Liver (tissue), 3 donors: ENCODE results near the gene PPP2R2D.

Source experiments
- EGR1 ChIP-seq, 2 donors: IDR thresholded peaks; 2 replicates each; pipeline ENCODE4 v1.6.1; 2016 to 2018; ENCODE audit warnings: antibody characterized with exemption in 2 of 2, low read depth in 2 of 2
- FOXA1 ChIP-seq: IDR thresholded peaks from 2 replicates; pipeline ENCODE4 v1.6.1; 2016; ENCODE audit warnings: antibody characterized with exemption
- GABPA ChIP-seq, 2 donors: IDR thresholded peaks in 1 of 2; conservative IDR thresholded peaks in 1 of 2; 2 replicates each; pipeline ENCODE4 v1.6.1; 2016; ENCODE audit warnings: antibody characterized with exemption in 2 of 2, mild to moderate bottlenecking in 1 of 2, moderate library complexity in 1 of 2
- HNF4A ChIP-seq, 2 donors: conservative IDR thresholded peaks; 2 replicates each; pipeline ENCODE4 v1.6.1; 2016; ENCODE audit warnings: antibody characterized with exemption in 2 of 2, mild to moderate bottlenecking in 2 of 2
- JUND ChIP-seq, 2 donors: IDR thresholded peaks; 2 replicates each; pipeline ENCODE4 v1.6.1; 2016; ENCODE audit warnings: antibody characterized with exemption in 2 of 2
- NR2F2 ChIP-seq: IDR thresholded peaks from 2 replicates; pipeline ENCODE4 v1.6.1; 2016; ENCODE audit warnings: antibody characterized with exemption
- RAD21 ChIP-seq, 2 donors: IDR thresholded peaks; 2 replicates each; pipeline ENCODE4 v1.6.1; 2016; ENCODE audit warnings: antibody characterized with exemption in 2 of 2, mild to moderate bottlenecking in 2 of 2
- SP1 ChIP-seq: IDR thresholded peaks from 2 replicates; pipeline ENCODE4 v1.6.1; 2018; ENCODE audit warnings: antibody characterized with exemption, mild to moderate bottlenecking
- TAF1 ChIP-seq: conservative IDR thresholded peaks from 2 replicates; pipeline ENCODE4 v1.6.1; 2016; ENCODE audit warnings: antibody characterized with exemption, mild to moderate bottlenecking
- YY1 ChIP-seq: IDR thresholded peaks from 2 replicates; pipeline ENCODE4 v1.6.1; 2016; ENCODE audit warnings: antibody characterized with exemption, mild to moderate bottlenecking
- TF ChIP-seq, protein P1 (sequence below): fragments of 150-350 bp; IDR thresholded peaks from 2 replicates; pipeline ENCODE4 v1.5.1; 2017; ENCODE audit warnings: improper control_type of control experiment, low read depth, low read length; ENCODE audit not compliant: missing input control
- TF ChIP-seq, protein P2 (sequence below): IDR thresholded peaks from 2 replicates; pipeline ENCODE4 v1.6.1; 2016; ENCODE audit warnings: antibody characterized with exemption
- TF ChIP-seq, protein P3 (sequence below): IDR thresholded peaks from 2 replicates; pipeline ENCODE4 v1.6.1; 2016; ENCODE audit warnings: antibody characterized with exemption
- TF ChIP-seq, protein P4 (sequence below): IDR thresholded peaks from 2 replicates; pipeline ENCODE4 v1.6.1; 2016; ENCODE audit warnings: antibody characterized with exemption, mild to moderate bottlenecking
- donor health status: healthy.
- donor health status: healthy.

DNA sequence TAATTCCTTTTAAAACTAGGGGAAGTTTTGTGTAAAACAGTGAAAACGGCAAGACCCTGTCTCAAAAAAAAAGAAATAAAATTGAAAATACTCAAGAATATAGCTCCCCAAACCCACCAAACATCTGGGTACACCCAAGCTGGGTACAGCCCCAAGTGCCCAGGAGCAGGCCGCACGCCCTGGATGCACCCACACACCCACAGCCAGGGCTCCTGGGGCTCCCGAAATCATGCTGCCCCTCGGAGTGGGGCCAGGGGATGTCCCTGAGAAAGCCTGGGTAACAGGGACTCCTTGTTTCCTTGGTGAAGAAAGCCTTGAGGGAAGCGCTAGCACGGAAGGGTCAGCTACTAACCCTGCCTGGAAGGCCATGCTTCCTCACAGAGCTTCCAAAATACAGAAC, 70.8 kb downstream of the PPP2R2D start:
- TF ChIP-seq, protein P1, sequence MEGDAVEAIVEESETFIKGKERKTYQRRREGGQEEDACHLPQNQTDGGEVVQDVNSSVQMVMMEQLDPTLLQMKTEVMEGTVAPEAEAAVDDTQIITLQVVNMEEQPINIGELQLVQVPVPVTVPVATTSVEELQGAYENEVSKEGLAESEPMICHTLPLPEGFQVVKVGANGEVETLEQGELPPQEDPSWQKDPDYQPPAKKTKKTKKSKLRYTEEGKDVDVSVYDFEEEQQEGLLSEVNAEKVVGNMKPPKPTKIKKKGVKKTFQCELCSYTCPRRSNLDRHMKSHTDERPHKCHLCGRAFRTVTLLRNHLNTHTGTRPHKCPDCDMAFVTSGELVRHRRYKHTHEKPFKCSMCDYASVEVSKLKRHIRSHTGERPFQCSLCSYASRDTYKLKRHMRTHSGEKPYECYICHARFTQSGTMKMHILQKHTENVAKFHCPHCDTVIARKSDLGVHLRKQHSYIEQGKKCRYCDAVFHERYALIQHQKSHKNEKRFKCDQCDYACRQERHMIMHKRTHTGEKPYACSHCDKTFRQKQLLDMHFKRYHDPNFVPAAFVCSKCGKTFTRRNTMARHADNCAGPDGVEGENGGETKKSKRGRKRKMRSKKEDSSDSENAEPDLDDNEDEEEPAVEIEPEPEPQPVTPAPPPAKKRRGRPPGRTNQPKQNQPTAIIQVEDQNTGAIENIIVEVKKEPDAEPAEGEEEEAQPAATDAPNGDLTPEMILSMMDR, result no peak
- no peak for TF ChIP-seq RAD21 (IDR thresholded peaks at IDR 0.05)
- TF ChIP-seq, protein P2, sequence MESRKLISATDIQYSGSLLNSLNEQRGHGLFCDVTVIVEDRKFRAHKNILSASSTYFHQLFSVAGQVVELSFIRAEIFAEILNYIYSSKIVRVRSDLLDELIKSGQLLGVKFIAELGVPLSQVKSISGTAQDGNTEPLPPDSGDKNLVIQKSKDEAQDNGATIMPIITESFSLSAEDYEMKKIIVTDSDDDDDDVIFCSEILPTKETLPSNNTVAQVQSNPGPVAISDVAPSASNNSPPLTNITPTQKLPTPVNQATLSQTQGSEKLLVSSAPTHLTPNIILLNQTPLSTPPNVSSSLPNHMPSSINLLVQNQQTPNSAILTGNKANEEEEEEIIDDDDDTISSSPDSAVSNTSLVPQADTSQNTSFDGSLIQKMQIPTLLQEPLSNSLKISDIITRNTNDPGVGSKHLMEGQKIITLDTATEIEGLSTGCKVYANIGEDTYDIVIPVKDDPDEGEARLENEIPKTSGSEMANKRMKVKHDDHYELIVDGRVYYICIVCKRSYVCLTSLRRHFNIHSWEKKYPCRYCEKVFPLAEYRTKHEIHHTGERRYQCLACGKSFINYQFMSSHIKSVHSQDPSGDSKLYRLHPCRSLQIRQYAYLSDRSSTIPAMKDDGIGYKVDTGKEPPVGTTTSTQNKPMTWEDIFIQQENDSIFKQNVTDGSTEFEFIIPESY, result no peak
- no peak for TF ChIP-seq YY1
- TF ChIP-seq, protein P3, sequence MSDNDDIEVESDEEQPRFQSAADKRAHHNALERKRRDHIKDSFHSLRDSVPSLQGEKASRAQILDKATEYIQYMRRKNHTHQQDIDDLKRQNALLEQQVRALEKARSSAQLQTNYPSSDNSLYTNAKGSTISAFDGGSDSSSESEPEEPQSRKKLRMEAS, result no peak
- TF ChIP-seq GABPA (IDR thresholded peaks at IDR 0.05 in 1 of 2, conservative IDR thresholded peaks at IDR 0.05 in 1 of 2), result no peak
- TF ChIP-seq, protein P4, sequence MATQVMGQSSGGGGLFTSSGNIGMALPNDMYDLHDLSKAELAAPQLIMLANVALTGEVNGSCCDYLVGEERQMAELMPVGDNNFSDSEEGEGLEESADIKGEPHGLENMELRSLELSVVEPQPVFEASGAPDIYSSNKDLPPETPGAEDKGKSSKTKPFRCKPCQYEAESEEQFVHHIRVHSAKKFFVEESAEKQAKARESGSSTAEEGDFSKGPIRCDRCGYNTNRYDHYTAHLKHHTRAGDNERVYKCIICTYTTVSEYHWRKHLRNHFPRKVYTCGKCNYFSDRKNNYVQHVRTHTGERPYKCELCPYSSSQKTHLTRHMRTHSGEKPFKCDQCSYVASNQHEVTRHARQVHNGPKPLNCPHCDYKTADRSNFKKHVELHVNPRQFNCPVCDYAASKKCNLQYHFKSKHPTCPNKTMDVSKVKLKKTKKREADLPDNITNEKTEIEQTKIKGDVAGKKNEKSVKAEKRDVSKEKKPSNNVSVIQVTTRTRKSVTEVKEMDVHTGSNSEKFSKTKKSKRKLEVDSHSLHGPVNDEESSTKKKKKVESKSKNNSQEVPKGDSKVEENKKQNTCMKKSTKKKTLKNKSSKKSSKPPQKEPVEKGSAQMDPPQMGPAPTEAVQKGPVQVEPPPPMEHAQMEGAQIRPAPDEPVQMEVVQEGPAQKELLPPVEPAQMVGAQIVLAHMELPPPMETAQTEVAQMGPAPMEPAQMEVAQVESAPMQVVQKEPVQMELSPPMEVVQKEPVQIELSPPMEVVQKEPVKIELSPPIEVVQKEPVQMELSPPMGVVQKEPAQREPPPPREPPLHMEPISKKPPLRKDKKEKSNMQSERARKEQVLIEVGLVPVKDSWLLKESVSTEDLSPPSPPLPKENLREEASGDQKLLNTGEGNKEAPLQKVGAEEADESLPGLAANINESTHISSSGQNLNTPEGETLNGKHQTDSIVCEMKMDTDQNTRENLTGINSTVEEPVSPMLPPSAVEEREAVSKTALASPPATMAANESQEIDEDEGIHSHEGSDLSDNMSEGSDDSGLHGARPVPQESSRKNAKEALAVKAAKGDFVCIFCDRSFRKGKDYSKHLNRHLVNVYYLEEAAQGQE, result no peak
- TF ChIP-seq TAF1, result no peak
- TF ChIP-seq FOXA1, result no peak
- no peak for TF ChIP-seq JUND (IDR thresholded peaks at IDR 0.05)
- TF ChIP-seq EGR1 (IDR thresholded peaks at IDR 0.05; ENCODE audit: low read depth in 2 of 2), result no peak
- no peak for TF ChIP-seq SP1
- no peak for TF ChIP-seq NR2F2
- no peak for TF ChIP-seq HNF4A (conservative IDR thresholded peaks at IDR 0.05)
